D341Med (cell line): ENCODE results near the gene ANKRD13A.
"Not testable (repeated sequence)": the region's sequence is repeated elsewhere in the genome, so short reads cannot be mapped to it uniquely, and the experiment has no call there.

Source experiments
- DNase-seq: peaks from one replicate; pipeline ENCODE4 v3.0.0; 2012; ENCODE audit warnings: low spot score

ANKRD13A gene

DNA sequence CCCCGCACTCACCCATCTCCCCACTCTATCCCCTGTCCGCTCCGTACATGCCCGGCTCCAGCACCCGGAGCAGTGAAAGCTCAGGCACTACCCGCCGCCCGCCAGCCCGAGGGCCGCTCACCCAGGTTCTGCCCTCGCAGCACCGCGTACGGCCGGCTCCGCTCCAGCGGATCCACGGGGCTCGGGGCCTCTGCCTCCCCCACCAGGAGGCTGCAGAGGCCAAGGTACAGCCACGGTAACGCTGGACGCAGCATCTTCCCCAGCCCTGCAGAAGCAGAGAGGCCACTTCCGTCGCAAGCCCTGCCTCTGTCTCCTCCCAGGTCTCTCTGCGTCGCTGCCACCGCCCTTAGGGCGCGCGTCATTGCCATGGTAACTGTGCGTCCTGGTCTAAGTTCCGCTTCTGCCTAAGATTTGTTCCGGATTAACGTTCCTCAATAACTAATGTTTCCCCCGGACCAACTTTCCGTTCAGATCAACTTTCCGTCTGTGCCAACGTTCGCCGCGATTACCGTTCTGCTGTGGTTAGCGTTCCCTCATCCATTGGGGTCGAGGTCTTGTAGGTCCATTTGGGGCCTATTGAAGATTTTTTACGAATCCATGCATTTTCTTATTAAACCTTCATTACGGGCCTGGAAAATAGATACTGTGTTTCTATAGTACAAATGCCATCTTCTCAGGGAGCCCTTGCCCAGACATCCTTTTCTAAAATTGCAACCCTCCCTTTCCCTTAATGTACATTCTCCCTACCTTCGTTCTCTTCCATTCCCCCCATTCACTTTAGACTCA lies 49.2 kb downstream of the ANKRD13A start, which contains the start of gene C12orf76:
Gene C12orf76 (minus strand): TSS at position 281 of the 786 bp plus-strand sequence. CDS start 27 bp downstream, at position 254.
- DNase-seq = peak; percentile 94

DNA sequence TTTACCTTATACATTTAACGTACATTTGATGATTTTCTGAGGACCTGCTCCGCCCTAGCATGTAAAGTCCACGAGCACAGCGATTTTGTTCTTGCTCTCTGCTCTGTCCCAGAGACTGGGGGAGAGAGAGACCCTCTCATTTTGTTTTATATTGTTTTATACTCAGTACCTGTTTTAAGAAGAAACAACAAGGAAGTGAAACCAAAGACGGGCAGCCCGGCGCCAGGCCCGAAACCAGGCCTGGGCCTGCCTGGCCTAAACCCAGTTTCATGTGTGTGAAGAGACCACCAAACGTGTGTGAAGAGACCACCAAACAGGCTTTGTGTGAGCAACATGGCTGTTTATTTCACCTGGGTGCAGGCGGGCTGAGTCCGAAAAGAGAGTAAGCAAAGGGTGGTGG lies 49.8 kb downstream of the ANKRD13A start:
- not testable (repeated sequence) for DNase-seq

DNA sequence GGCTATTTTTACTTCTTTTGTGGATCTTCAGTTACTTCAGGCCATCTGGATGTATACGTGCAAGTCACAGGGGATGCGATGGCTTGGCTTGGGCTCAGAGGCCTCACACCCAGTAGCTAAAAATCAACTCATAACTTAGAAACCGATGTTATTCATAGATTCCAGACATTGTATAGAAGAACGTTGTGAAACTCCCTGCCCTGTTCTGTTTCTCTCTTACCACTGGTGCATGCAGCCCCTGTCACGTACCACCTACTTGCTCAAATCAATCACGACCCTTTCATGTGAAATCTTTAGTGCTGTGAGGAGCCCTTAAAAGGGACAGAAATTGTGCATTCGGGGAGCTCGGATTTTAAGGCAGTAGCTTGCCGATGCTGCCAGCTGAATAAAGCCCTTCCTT lies 50.4 kb downstream of the ANKRD13A start:
- DNase-seq = not testable (repeated sequence)

DNA sequence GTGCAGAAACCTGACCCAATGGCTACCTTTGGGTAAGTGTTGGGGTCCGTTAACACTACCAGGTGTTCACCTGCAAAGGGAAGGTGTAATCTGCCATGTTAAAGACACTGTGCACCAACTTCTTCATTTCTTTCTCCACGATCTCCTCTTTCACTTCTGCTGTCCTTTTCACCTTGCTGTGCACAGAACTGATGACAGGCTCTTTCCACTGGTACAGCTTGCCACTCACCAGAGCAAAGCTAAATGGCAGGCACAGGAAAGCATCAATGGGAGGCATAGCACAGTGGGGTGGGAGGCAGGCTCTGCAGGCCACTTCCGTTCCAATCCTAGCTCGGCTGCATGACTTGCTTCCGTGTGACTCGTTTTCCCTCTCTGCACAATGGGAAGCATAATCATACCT lies 51.7 kb downstream of the ANKRD13A start:
- DNase-seq = no peak

DNA sequence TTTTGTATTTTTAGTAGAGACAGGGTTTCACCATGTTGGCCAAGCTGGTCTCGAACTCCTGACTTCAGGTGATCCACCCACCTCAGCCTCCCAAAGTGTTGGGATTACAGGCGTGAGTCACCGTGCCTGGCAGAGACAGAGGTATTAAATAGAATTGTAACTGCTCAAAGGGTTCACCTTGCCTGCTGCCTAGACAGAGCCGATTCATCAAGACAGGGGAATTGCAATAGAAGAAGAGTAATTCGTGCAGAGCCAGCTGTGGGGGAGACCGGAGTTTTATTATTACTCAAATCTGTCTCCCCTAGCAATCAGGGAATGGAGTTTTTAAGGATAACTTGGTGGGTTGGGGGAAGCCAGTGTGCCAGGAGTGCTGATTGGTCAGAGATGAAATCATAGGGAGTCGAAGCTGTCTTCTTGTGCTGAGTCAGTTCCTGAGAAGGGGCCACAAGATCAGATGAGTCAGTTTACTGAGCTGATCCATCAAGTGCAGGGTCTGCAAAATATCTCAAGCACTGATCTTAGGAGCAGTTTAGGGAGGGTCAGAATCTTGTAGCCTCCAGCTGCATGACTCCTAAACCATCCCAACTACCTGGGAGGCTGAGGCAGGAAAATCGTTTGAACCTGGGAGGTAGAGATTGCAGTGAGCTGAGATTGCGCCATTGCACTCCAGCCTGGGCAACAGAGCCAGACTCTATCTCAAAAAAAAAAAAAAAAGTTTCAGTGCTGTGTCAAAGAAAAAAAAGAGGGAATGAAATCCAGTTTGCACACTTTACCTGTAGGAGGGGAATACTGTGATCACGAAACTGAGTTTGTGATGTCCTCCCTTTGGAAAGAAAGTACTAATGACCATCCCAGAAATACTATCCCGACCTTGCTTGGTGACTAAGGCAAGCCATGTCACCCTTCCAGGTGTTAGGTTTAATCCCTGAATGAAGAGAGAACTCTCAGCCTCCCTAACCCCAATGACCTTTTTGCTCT lies 56.4 kb downstream of the ANKRD13A start:
- not testable (repeated sequence) for DNase-seq

DNA sequence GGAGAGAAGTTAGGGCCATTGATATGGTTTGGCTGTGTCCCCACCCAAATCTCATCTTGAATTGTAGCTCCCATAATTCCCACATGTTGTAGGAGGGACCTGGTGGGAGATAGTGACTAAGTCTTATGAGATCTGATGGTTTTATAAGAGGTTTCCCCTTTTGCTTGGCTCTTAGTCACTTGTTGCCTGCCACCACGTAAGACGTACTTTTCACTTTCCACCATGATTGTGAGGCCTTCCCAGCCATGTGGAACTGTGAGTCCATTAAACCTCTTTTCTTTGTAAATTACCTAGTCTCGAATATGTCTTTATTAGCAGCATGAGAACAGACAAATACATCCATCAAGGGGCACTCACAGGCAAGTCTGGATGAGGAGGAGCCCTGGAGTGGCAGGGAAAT lies 57.4 kb downstream of the ANKRD13A start:
- not testable (repeated sequence) for DNase-seq

DNA sequence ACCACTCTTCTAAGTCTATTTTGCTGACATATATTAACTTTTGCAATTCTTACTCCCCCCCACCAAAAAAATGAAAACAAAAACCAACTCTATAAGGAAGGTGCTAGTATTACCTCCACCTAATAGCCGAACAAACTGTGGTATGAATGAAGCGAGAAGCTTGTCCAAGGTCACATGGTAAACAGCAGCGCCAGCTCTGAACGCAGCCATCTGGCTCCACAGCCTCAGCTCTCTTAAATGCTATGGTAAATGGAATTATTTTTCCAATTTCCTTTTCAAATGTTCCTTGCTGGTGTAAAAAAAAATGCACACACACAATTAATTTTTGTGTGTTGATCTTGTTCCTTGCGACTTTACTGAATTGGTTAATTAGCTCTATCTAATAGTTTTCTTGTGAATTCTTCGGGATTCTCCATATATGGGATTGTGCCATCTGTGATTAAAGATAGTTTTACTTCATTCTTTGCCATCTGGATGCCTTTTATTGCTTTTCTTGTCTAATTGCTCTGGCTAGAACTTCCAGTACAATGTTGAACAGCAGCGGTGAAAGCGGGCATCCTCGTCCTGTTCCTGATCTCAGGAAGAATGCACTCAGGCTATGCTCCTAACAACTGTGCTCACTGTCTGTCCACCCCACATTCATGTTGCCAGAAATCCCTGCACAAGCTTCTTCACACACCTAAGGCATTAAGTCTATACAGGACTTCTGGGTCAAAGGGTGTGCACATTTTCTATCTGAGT lies 59.8 kb downstream of the ANKRD13A start:
- no peak for DNase-seq

DNA sequence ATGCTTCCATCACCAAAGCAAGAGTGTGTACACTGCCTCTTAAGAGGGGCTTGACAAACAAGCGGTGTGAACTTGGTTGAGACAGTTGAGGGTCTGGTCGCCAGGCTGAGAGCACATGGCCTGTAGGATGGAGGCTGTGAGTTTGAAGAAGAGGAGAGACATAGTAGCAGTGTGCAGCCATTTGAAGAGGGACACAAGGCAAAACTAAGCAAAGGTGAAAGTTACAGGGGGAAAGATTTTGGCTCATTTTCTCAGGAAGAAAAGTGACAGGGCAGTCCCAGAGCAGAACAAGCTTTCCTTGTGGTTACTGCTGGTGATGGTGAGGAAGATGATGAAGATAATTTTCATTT lies 60.4 kb downstream of the ANKRD13A start:
- no peak for DNase-seq

DNA sequence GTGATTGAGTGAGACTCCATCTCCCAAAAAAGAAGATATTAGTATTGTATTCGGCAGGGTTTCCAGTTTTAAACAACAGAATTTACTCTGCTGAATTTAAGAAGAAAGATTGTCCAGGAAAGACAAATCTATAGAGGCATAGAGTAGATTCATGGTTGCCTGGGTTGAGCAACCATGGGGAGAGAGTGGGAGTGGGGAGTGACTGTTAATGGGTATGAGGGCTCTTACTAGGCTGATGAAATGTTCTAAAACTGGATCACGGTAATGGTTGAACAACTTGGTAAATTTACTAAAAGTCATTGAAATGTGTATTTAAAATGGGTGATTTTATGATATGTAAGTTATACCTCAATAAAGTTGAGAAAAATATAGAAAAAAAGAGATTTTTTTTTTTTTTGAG lies 63.0 kb downstream of the ANKRD13A start:
- DNase-seq = no peak

DNA sequence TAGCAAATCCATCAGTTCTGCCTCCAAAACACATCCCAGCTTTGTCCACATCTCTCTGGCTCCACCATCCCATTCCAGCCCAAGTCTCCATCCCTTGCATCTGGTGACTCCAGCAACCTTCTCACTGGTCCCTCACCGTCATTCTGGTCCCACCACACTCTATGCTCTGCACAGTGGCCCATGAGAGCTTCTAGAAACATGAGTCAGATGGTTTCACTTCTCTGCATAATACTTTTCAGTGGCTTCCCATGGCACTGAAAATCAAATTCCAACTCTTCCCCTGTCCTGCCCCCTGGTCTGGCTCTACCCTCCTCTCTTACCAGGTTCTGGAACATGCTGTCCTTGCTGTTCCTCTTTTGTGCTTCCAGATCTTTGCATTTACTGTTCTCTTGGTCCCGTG lies 66.3 kb downstream of the ANKRD13A start:
- no peak for DNase-seq

DNA sequence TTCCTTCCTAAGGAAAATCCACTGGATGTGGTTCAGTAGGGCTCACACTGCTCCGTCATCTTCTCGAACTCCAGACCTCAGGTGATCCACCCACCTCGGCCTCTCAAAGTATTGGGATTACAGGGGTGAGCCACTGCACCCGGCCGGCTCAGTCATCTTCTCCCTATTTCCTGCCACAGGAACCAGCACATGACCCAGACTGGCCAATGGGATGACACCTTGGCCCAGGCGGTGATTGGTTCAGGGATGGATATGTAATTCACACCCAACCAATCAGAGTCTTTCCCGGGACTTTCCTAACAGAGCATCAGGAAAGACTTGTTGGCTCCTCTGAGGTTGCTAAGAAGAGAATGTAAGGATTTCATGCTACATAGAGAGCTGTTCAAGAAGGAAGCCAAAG lies 68.3 kb downstream of the ANKRD13A start:
- DNase-seq = no peak

DNA sequence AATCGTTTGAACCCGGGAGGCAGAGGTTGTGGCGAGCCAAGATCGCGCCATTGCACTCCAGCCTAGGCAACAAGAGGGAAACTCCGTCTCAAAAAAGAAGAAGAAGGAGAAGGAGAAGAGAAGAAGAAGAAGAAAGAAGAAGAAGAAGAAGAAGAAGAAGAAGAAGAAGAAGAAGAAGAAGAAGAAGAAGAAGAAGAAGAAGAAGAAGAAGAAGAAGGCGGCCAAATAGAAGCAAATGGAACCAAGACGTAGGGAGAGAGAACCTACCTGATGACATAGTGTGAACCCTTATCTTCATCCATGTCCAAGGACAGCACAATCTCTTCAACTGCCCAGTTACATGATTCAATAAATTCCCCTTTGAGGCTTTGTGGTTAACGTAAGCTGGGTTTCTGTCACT lies 68.9 kb downstream of the ANKRD13A start:
- not testable (repeated sequence) for DNase-seq

DNA sequence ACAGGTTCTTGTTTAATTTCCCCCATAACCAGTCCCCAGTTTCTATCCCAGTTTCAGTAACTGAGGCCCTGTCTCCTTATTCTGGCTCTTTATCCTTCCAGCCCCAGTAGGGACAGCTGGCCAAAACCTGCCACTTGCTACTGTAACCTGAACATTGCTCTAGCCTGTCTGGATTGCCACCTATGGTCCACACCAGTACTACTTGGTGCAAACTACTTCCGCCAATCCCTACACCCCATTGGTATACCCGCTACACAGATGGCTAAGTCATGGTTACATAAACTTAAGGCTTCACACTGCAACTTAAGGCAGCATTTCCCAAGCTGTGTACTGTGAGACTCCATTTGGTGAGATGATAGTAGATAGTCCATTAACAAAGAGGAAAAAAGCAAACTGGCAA lies 69.4 kb downstream of the ANKRD13A start:
- DNase-seq = no peak

DNA sequence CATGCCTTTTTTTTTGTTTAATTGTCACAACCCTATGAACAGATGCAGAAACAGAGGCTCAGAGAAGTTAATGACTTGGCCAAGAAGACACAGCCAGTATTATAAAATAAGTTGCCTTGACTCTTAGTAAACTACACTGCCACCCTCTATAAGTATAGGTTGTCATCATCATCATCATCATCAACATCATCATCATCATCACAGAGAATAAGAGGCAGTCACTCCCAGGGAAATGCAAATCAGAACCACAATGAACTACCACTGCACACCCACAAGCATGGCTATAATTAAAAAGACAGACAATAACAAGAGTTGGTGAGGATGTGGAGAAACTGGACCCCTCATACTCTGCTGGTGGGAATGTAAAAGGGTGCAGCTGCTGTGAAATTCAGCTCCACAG lies 72.3 kb downstream of the ANKRD13A start:
- DNase-seq = no peak

DNA sequence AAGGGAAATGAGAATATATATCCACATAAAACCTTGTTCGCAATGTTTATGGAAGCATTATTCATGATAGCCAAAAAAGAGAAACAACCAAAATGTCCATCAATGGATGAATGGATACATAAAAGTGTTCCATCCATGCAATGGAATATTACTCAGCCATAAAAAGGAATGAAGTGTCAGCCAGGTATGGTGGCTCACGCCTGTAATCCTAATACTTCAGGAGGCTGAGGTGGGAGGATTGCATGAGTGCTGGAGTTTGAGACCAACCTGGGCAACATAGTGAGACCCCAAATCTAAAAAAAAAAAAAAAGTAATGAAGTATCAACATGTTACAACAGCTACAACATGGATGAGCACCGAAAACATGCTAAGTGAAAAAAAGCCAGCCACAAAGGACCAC lies 72.7 kb downstream of the ANKRD13A start:
- DNase-seq = no peak

DNA sequence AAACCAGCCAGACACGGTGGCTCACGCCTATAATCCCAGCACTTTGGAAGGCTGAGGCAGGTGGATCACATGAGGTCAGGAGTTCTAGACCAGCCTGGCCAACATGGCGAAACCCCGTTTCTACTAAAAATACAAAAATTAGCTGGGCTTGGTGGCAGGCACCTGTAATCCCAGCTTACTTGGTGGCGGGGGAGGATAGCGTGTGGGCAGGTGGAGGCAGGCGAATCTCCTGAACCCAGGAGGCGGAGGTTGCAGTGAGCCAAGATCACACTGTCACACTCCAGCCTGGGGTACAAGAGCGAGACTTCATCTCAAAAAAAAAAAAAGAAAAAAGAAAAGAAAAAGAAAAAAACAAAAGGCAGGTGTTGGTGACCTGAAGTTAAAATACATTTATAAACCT lies 73.4 kb downstream of the ANKRD13A start:
- DNase-seq = not testable (repeated sequence)

DNA sequence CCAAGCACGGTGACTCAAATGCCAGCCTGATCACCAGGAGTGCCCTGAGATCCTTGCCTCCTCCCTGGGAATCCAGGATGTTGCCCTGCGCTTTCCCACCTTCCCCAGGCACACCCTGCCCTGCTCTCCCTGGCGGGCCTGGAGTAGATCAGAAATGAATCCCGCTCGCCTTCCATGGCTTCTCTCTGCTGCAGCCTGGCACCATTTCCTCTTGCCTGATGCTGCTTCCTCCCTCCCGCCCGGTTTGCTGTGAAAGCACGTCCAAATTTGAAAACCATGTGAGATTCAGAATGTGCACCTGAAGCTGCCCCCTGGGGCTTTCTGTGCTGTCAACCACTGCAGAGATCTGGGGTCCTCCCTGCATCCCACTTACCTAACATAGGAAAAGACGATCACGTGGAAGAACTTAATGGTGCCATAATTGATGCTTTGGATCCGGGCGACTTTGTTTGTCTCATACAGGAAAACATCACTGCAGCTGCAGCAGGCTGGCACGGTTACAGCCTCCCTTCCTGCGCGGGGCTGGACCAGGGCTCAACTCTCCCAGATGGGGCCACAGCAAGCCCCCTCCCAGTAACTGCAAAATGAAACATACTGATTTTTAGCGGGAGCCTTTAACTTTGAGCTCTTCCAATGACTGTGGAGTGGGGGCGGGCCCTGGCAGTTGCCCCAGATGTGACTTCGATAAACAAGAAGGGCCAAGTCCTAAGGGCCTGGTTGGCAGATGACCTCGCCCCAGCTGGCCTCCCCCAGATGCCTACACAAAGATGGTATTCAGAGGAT lies 74.0 kb downstream of the ANKRD13A start:
- DNase-seq = no peak

DNA sequence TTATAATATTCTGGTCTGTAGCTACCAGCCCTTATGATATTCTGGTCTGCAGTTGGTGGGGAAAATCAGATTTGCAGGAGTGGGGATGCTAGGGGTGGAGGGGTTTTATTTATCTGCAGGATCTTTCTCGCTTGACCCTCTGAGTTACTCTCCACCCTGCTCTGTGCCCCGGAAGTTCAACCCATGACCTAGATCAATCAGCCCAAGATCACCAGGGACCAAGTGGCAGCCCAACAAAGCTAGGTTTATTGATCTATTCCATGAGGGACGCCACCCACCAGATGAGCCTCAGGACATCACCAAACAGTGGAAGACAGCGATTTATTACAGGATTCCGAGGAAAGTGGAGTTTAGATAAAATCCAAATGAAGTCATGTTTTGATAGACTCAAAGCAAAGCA lies 74.9 kb downstream of the ANKRD13A start:
- DNase-seq = no peak

DNA sequence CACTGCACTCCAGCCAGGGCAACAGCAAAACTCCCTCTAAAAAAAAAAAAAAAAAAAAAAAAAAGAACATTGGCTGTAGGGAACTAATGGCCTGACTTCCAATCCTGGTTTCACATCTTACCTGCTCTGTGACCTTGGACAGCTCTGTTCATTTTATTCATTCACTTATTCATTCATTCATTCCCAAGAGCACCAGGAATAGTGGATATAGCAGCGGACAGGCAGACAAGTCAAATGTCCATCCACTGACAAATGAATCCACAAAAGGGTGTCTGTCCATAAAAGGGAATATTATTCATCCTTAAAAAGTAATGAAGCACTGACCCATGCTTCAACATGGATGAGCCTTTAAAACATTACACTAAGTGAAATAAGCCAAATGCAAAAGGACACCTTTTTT lies 76.7 kb downstream of the ANKRD13A start:
- no peak for DNase-seq

DNA sequence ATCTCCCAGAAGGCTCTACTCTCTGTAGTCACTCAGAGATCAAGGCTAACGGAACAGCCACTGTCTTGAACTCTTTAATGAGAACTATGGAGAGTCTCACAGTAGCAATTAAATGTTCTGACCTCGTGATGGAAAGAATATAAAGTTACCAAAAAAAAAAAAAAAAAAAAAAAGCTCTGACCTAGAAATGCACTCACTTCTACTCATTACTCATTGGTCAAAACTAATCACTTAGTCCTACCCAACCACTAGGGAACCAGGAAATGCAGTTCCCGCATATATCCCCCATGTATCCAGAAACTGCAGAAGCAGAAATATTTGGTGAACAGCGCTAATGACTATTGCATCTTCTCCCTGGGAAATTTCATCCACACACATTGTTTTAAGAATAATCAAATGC lies 78.6 kb downstream of the ANKRD13A start:
- DNase-seq = no peak
